ENCODE results near the gene BHLHE23. TPM values are rescaled to one million over a fixed set of nuclear protein-coding genes. Genes with fewer than 3 reads are reported as not detected.

The BHLHE23 gene
- total RNA-seq, 1 experiment from 2014 or later = not detected

GRCh38 chr20:63004607-63005364 is 2.0 kb downstream of the BHLHE23 start:
- ATAC-seq (no peak), DNase-seq (ENCODE audit: low read depth, low spot score) (no peak)
- Histone ChIP-seq H4K20me1 (ENCODE audit: insufficient read depth) (no peaks in the 10 kb centered on the region), H3K4me1 (ENCODE audit: control insufficient read depth in 1 of 2, insufficient read depth in 2 of 2, low read length in 2 of 2) (peaks cover 0 to 9% of the 10 kb centered on the region in 2 experiments; a peak in 1 of 4 replicates), H3K9me3 (ENCODE audit: control insufficient read depth in 1 of 2, insufficient read depth in 1 of 2, low read depth in 1 of 2, low read length in 2 of 2) (no peaks in the 10 kb centered on the region), H3K9ac (ENCODE audit: low read length) (no peak overlapping the region), H3K27ac (ENCODE audit: low read depth, low read length) (no peak overlapping the region), H3K4me3 (replicated peaks in 1 of 2; ENCODE audit: low read depth in 1 of 2, low read length in 2 of 2) (no peak overlapping the region), H3K79me2 (ENCODE audit: insufficient read depth, low read length) (no peaks in the 10 kb centered on the region), H2AFZ (ENCODE audit: low read depth, low read length, poor library complexity, severe bottlenecking) (no peak overlapping the region), H3K9me2 (ENCODE audit: insufficient read depth) (no peaks in the 10 kb centered on the region; the same call in 1 of the 2 replicates), H3K27me3 (ENCODE audit: insufficient read depth, low read length) (no peaks in the 10 kb centered on the region), H3K4me2 (ENCODE audit: low read length) (no peak overlapping the region), H3K36me3 (ENCODE audit: control insufficient read depth in 1 of 2, insufficient read depth in 2 of 2, low read length in 2 of 2) (no peaks in the 10 kb centered on the region)
- POLR2A ChIA-PET = no interaction called here
- TF ChIP-seq CEBPB (IDR thresholded peaks at IDR 0.05; ENCODE audit: low read depth) = no peak
- no TSS peak for BruUV-seq (replicated peaks)
- CTCF ChIA-PET = interaction anchor here (1.2 kb wide), 1 partner anchor 32 kb away, joined by 3 read pairs; no protein-coding TSS in a partner anchor
- RAD21 ChIA-PET (ENCODE audit: low non-redundant PET in 1 of 2, low total read pairs in 2 of 2, uncharacterized antibody in 2 of 2, unreplicated experiment in 2 of 2) = no interaction called here
- intact Hi-C loops (cut with micrococcal nuclease) = loop anchor here (1.0 kb wide), 1 partner anchor 129 kb away; no protein-coding TSS in a partner anchor

DNA sequence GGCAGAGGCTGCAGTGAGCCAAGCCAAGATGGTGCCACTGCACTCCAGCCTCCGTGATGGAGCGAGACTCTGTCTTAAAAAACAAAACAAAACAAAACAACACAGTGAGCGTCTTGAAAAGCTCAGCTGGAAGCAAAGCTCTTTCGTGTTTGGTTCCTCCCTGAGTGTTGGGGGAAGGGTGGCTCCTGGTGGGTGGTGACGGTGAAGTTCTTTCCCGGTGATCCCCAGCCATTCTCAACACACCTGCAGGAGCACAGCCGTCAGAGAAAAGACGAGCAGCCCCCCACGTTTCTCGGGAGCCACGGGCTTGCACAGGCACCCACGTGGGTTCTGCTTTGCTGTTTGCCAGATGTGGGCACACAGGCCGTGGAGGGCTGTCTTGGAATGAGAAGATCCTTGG is 3.2 kb downstream of the BHLHE23 start:
- Histone ChIP-seq H3K9me2 (ENCODE audit: insufficient read depth) (no peaks in the 10 kb centered on the region; the same call in 1 of the 2 replicates), H3K4me2 (ENCODE audit: low read length) (no peak overlapping the region), H3K4me1 (ENCODE audit: control insufficient read depth in 1 of 2, insufficient read depth in 2 of 2, low read length in 2 of 2) (no peaks in the 10 kb centered on the region), H3K4me3 (replicated peaks in 1 of 2; ENCODE audit: low read depth in 1 of 2, low read length in 2 of 2) (no peak overlapping the region), H3K9ac (ENCODE audit: low read length) (no peak overlapping the region), H3K36me3 (ENCODE audit: control insufficient read depth in 1 of 2, insufficient read depth in 2 of 2, low read length in 2 of 2) (no peaks in the 10 kb centered on the region), H3K27me3 (ENCODE audit: insufficient read depth, low read length) (no peaks in the 10 kb centered on the region), H3K9me3 (ENCODE audit: control insufficient read depth in 1 of 2, insufficient read depth in 1 of 2, low read depth in 1 of 2, low read length in 2 of 2) (no peaks in the 10 kb centered on the region), H3K79me2 (ENCODE audit: insufficient read depth, low read length) (no peaks in the 10 kb centered on the region), H4K20me1 (ENCODE audit: insufficient read depth) (no peaks in the 10 kb centered on the region), H2AFZ (ENCODE audit: low read depth, low read length, poor library complexity, severe bottlenecking) (no peak overlapping the region), H3K27ac (ENCODE audit: low read depth, low read length) (no peak overlapping the region)
- intact Hi-C loops (cut with micrococcal nuclease) = no loop called here
- TF ChIP-seq FOSL1 (IDR thresholded peaks at IDR 0.05; ENCODE audit: low read depth) (no peak), POLR2AphosphoS5 (IDR thresholded peaks at IDR 0.05; ENCODE audit: low read depth, low read length) (no peak), ZNF274 (IDR thresholded peaks at IDR 0.05; ENCODE audit: low read depth, low read length) (no peak), MAX (IDR thresholded peaks at IDR 0.05) (no peak), CBX3 (IDR thresholded peaks at IDR 0.05; ENCODE audit: low read depth) (no peak), EZH2phosphoT487 (IDR thresholded peaks at IDR 0.05; ENCODE audit: borderline replicate concordance) (no peak), POLR2A (IDR thresholded peaks at IDR 0.05; ENCODE audit: borderline replicate concordance, extremely low read depth, insufficient read depth, insufficient read length) (no peak), CEBPB (IDR thresholded peaks at IDR 0.05; ENCODE audit: low read depth) (no peak), ELF1 (IDR thresholded peaks at IDR 0.05; ENCODE audit: borderline replicate concordance, low read depth) (no peak), JUND (IDR thresholded peaks at IDR 0.05) (no peak), TCF7L2 (IDR thresholded peaks at IDR 0.05; ENCODE audit: borderline replicate concordance, extremely low read depth, insufficient read depth, insufficient read length) (no peak), EGR1 (IDR thresholded peaks at IDR 0.05; ENCODE audit: low read depth) (no peak), YY1 (IDR thresholded peaks at IDR 0.05; ENCODE audit: extremely low read depth, insufficient replicate concordance, low read depth, low read length) (no peak), ZFX (IDR thresholded peaks at IDR 0.05) (no peak)
- TF ChIP-seq, protein P1, sequence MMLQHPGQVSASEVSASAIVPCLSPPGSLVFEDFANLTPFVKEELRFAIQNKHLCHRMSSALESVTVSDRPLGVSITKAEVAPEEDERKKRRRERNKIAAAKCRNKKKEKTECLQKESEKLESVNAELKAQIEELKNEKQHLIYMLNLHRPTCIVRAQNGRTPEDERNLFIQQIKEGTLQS (IDR thresholded peaks at IDR 0.05) = no peak
- TF ChIP-seq, protein P2, sequence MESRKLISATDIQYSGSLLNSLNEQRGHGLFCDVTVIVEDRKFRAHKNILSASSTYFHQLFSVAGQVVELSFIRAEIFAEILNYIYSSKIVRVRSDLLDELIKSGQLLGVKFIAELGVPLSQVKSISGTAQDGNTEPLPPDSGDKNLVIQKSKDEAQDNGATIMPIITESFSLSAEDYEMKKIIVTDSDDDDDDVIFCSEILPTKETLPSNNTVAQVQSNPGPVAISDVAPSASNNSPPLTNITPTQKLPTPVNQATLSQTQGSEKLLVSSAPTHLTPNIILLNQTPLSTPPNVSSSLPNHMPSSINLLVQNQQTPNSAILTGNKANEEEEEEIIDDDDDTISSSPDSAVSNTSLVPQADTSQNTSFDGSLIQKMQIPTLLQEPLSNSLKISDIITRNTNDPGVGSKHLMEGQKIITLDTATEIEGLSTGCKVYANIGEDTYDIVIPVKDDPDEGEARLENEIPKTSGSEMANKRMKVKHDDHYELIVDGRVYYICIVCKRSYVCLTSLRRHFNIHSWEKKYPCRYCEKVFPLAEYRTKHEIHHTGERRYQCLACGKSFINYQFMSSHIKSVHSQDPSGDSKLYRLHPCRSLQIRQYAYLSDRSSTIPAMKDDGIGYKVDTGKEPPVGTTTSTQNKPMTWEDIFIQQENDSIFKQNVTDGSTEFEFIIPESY (IDR thresholded peaks at IDR 0.05; ENCODE audit: extremely low read depth, insufficient replicate concordance, low read length) = no peak
- no TSS peak for BruUV-seq (replicated peaks)
- ATAC-seq = no peak
- ChIA-PET RAD21 (ENCODE audit: low non-redundant PET in 1 of 2, low total read pairs in 2 of 2, uncharacterized antibody in 2 of 2, unreplicated experiment in 2 of 2) (no interaction called here), CTCF (interaction anchor here (1.2 kb wide), 1 partner anchor 31 kb away, joined by 3 read pairs; no protein-coding TSS in a partner anchor), POLR2A (no interaction called here)
- no peak for DNase-seq (ENCODE audit: low read depth, low spot score)

Data from HCT116 (cell line).